Left hindlimb (tissue), 1 donor: ENCODE measurements around the gene TP53I13.
"Not testable (repeated sequence)": the region's sequence is repeated elsewhere in the genome, so short reads cannot be mapped to it uniquely, and the experiment has no call there.

Source experiments
- DNase-seq: peaks from one replicate; pipeline ENCODE4 v3.0.0-alpha.2; 2018

Gene TP53I13

DNA sequence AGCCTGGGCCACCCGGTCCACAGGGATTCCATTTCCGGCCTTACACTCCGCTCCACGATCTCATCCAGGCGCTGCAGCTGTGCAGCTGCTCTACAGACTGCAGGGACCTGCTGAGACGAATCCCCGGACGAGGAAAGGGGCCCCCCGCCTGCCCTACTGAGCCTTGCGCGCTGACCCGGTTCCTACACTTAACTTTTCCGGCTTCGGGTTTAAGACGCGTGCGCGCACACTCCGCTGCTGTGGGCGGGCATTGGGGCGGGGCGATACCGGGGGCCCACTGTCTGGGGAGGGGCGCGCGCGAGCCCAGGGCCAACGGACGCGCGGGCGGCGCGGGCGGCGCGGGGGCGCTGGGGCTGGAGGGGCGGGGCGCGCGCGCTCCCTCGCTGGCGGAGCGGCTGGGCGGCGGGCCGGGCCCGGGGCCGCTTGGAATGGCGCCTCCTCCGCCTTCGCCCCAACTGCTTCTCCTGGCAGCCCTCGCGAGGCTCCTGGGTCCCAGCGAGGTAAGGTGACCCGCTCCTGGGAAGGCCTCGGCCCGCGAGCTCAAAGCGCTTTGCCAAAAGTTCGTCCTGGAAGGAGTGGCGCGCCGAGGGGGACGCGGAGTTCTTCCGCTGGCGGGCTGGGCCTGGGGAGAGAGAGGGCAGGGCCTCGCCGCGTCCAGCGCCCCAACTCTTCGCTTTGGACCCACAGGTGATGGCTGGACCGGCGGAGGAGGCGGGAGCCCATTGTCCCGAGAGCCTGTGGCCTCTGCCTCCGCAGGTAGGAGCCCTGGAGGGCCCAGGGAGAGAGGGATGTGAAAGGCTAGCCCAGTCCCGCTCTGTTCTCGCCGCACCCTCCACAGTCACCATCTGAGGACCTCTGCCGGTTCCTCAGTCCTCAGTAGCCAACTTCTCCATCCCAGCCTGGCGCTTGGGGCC, at the start of gene TP53I13:
Gene TP53I13, plus strand, starts transcription at position 371 of the 914 bp plus-strand sequence. Its CDS starts 58 bp downstream, at position 429.
- peak; percentile 92 for DNase-seq

DNA sequence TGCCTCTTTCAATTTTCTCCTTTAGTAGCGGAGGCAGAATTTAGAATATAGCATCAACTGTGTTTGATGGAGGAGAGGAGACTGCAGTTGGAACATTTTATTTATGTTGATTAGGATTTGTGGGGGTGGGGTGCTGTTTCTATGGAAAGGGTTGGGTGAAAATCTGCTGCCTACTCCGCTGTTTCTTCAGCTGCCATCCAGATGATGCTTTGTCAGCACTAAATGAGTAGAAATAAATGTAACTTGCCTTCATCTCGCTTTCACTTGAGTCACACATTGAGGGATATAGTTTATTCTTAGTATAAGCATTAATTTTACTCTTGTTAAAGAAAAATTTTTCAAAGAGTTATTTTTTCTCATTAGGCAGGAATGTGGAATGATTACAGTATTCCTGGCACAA, 43.8 kb upstream of the TP53I13 start:
- no peak for DNase-seq

GRCh38 chr17:29526322-29526721, 42.2 kb upstream of the TP53I13 start:
- DNase-seq = no peak

GRCh38 chr17:29533976-29534375, 34.5 kb upstream of the TP53I13 start:
- DNase-seq = no peak

DNA sequence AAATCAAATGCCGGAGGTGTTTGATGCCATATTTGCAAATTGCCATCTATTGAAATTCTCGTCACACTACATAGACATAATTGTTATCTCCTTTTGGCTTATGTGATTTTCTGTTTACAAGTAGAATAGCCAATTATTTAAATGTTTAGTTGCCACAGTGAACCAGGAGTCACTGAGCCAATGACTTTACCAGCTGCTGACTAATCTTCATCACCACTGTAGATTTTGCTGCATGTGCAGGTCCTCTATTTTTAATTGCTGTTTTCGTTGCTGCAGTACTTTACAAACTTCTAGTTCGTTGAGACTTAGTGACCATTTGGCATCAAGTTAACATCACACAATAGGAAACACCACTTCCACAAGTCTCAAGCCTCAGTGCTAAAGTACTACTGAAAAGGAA, 24.4 kb upstream of the TP53I13 start:
- DNase-seq = no peak

DNA sequence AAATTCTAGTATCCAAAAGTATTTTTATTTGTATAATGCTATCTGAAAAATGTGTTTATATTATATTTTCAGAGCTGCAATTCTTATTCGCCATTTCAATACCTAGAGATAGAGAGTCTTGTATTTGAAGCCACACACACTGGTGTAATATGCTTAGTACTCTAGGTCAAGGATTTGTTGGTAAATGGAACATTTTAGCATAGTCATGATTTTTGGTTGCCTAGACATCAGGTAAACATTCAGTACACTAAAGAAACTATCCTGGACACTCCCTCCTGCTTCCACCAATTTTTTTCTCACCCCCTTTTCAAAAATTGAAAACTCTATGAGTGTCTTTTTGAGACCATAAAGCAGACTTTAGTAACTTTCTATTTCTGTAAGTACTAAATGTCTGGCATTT, 22.4 kb upstream of the TP53I13 start:
- no peak for DNase-seq

GRCh38 chr17:29546830-29547229, 21.7 kb upstream of the TP53I13 start:
- DNase-seq = no peak

DNA sequence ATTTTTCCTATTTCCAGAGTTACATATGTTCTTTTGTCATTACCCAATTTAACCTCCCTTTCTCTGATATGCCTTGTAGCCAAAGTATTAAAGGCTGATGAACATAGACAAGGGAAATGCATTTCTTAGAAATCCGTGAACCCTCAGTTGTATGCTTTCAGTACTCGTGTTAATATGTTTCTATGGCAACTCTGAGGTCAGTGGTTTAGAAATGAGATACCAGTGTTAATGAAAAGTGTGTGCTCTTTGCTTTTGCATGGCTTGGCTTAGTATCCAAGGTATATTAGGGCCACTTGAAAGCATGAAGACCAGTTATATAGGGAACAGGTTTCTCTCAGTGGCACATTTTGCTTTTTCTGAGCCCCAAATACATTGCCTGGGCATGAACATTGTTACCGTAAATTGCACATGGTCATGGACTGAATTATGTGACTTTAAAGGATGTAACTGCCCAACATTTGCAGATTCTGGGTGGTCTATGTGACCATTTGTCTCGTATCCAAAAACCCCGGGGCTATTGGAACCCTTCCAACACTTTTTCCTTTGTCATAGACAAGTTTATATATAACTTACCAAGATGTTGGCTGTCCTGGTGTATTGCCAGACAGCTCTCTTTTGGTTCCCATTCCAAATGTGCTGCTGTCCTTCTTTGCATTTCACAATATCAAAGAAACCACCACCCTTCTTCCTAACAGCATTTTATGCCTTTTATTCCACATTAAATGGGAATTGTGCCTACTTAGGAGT, 19.2 kb upstream of the TP53I13 start:
- DNase-seq = no peak

DNA sequence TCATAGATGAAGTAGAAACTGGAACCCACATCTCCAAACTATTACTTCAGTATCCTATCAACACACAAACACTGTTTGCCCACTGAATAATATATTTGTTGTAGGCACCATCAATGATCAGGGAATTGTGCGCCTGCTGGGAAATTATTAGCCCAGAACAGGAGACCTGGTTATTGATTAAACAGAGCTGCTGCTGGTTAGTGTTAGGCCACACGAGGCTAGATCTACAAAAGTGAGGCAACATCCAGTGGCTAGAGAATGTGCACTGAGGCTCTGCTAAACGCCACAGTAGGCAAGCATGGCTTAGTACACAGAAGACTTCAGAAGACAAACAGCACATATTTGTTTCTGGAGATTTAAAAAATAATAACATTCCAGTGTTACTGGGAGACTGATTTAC, 12.7 kb upstream of the TP53I13 start:
- no peak for DNase-seq

- no peak for DNase-seq
Observed at GRCh38 chr17:29557085-29557738, 11.3 kb upstream of the TP53I13 start.

- DNase-seq = no peak
Observed at GRCh38 chr17:29557739-29558116, 10.8 kb upstream of the TP53I13 start.

- not testable (repeated sequence) for DNase-seq
Observed at GRCh38 chr17:29558139-29558538, 10.4 kb upstream of the TP53I13 start.

DNA sequence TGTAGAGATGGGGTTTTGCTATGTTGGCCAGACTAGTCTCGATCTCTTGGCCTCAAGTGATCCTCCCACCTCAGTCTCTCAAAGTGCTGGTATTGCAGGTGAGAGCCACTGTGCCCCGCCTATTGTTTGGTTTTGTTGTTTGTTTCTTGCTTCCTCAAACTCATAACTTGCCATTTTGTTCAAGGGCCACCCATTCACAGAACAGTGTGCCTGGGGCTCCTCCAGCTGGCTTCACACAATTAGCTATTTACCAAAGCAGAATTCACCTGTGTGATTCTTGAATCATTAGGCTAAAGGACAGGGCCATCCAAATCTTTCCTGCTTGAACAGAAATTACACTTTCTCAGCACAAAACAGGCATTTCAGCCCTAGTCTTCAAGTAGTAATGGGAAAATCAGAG, 8.9 kb upstream of the TP53I13 start:
- DNase-seq = no peak

- no peak for DNase-seq
Observed at GRCh38 chr17:29560316-29560715, 8.2 kb upstream of the TP53I13 start.

DNA sequence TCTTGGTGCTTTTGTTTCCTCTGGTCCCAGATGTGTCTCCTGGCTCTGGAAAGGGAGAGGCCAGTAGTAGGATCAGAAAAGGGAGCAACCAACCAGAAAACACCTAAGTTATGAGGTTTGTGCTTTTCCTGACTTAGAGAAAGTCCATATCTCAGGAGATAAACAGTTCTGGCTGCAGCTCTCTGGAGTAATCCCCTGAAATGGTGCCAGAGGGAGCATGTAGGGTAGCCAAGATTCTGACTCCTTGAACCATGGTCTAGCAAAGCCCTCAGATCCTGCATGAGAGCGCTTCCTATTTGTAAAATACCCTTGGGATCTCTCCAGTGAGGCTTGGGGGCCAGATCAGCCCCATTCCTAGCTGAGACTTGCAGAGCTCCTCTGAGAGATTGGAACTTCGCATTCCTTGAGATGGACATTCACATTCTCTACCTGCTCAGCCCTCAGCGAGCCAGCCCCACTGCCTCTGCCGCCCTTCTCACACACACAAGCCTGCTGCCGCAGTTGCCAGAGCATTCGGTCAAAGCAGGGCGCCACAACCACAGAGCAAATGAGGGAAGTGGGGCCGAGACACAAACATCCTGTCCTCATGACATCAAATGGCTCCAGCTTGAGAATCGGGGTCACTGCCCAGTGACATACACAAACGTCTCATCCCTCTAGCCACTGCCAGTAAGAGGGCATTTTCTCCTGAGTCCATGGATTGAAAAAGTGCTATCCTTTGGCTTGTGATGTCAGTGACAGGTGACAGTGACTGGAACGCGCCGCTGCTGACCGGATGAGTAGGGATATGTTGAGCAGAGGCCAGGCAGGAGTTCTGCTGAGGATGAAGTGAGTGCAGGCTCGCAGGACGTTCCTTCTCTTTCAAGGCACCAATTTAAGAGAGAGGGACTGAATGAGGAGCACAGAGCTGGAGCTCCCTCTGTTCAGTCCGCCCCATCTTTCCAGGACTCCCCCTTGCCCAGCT, 6.7 kb upstream of the TP53I13 start:
- no peak for DNase-seq

GRCh38 chr17:29562615-29563014, 5.9 kb upstream of the TP53I13 start:
- DNase-seq = no peak

GRCh38 chr17:29563816-29564215, 4.7 kb upstream of the TP53I13 start:
- no peak for DNase-seq

DNA sequence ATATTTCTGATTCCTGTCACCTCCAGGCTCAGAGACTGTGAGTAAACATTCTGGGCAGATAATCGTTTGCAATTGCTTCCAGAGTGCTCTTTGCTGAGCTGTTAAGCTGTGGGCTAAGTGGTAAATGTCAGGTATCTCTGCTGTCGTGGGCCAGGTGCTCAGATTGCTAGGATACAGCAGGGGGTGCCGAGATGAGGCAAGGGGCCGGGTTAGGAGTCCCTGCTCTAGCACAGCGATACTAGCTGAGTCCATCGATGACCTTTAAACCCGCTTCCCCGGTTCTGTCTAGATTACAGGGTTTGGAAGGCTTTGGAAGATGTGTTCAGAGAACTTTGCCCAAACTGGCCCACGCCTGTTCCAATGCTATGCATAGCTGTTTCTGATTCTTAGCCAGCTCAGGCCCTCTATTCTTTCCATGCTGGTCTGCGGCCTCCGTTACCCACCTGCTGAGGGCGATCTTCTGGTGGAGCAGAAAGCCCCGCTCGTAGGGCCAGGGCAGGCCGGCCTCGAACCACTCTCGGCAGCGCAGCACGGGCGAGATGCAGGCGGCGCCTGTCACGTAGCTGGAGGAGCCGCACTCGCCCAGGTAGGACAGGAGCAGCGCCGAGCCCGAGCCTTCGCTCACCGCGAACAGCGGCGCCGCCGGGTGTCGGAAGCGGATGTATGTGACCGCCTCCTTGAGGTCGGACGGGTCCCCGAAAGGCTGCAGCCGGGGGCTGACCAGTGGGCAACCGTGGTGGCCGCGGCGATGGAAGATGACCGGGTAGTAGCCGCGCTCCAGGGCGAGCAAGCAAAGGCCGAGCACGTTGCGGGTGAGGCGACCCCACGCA, 2.6 kb upstream of the TP53I13 start:
- peak; percentile 40 for DNase-seq

- DNase-seq = peak; percentile 74
Observed at GRCh38 chr17:29566473-29567303, 1.8 kb upstream of the TP53I13 start, which contains the start of gene ABHD15. TSS of gene ABHD15 (minus strand) at chr17:29567037. CDS start at chr17:29566966, 71 bp downstream.

DNA sequence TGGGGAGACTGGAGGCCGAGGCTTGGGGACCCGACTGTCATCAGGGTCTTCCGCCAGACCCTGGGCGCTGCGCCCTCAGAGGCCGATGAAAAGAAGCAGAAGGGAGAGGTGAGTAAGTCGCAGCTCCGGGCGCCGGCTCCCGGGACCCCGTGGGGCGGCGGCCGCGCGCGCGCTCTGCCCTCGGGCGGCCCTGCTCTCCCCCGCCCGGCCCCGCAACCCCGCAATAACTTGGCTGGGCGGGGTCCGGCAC, 1.3 kb upstream of the TP53I13 start:
- DNase-seq = no peak
